Nephron progenitor cell (in vitro differentiated cells): ENCODE results near the gene PDCD4.
"Not testable (repeated sequence)": the region's sequence is repeated elsewhere in the genome, so short reads cannot be mapped to it uniquely, and the experiment has no call there.

Source experiments
- DNase-seq: peaks from one replicate; pipeline ENCODE4 v3.0.0; 2021
- H3K27ac Mint-ChIP-seq: 2 replicates; pipeline ENCODE4 v1.8.0; 2021; ENCODE audit warnings: mild to moderate bottlenecking, moderate library complexity, mixed read lengths
- H3K27me3 Mint-ChIP-seq: 2 replicates; pipeline ENCODE4 v1.8.0; 2021; ENCODE audit warnings: mild to moderate bottlenecking, low read depth, mixed read lengths; ENCODE audit not compliant: poor library complexity
- H3K36me3 Mint-ChIP-seq: 2 replicates; pipeline ENCODE4 v1.8.0; 2021; ENCODE audit warnings: low read depth, mixed read lengths
- H3K4me1 Mint-ChIP-seq: 2 replicates; pipeline ENCODE4 v1.8.0; 2021; ENCODE audit warnings: mixed read lengths
- H3K4me3 Mint-ChIP-seq: 2 replicates; pipeline ENCODE4 v1.8.0; 2021; ENCODE audit warnings: mild to moderate bottlenecking, moderate library complexity, mixed read lengths
- H3K9me3 Mint-ChIP-seq: 2 replicates; pipeline ENCODE4 v1.8.0; 2021; ENCODE audit warnings: mild to moderate bottlenecking, moderate library complexity, mixed read lengths
- CTCF ChIP-seq: fragments of 200-600 bp; sonication (generic); IDR thresholded peaks from 2 replicates; pipeline ENCODE4 v1.5.0; 2021; ENCODE audit warnings: antibody characterized with exemption

PDCD4 gene

GRCh38 chr10:110864662-110865140 lies 7.0 kb upstream of the PDCD4 start:
- peaks cover 3% of the 10 kb centered on the region for H3K27me3 Mint-ChIP-seq
- DNase-seq, result no peak
- peaks cover 59% of the 10 kb centered on the region for H3K4me1 Mint-ChIP-seq
- TF ChIP-seq CTCF, result no peak
- no peak overlapping the region for H3K4me3 Mint-ChIP-seq
- H3K9me3 Mint-ChIP-seq, result no peaks in the 10 kb centered on the region
- peaks cover 6% of the 10 kb centered on the region for H3K36me3 Mint-ChIP-seq
- peak overlapping the region; percentile 76 for H3K27ac Mint-ChIP-seq

GRCh38 chr10:110865186-110865808 lies 6.4 kb upstream of the PDCD4 start:
- no peak overlapping the region for H3K4me3 Mint-ChIP-seq
- H3K4me1 Mint-ChIP-seq, result peaks cover 59% of the 10 kb centered on the region
- no peak for DNase-seq
- H3K36me3 Mint-ChIP-seq, result peaks cover 6% of the 10 kb centered on the region
- peak overlapping the region; percentile 20 for H3K27ac Mint-ChIP-seq
- no peak for TF ChIP-seq CTCF
- H3K27me3 Mint-ChIP-seq, result peaks cover 3% of the 10 kb centered on the region
- H3K9me3 Mint-ChIP-seq, result no peaks in the 10 kb centered on the region

- peaks cover 3% of the 10 kb centered on the region for H3K27me3 Mint-ChIP-seq
- DNase-seq, result no peak
- TF ChIP-seq CTCF, result no peak
- H3K4me3 Mint-ChIP-seq, result no peak overlapping the region
- H3K27ac Mint-ChIP-seq, result no peak overlapping the region
- H3K9me3 Mint-ChIP-seq, result no peaks in the 10 kb centered on the region
- peaks cover 59% of the 10 kb centered on the region for H3K4me1 Mint-ChIP-seq
- peaks cover 6% of the 10 kb centered on the region for H3K36me3 Mint-ChIP-seq
Measured at GRCh38 chr10:110865809-110866482, 5.8 kb upstream of the PDCD4 start.

GRCh38 chr10:110867011-110867806 lies 4.5 kb upstream of the PDCD4 start:
- peak overlapping the region; percentile 5 for H3K27ac Mint-ChIP-seq
- not testable (repeated sequence) for H3K27me3 Mint-ChIP-seq, DNase-seq, H3K9me3 Mint-ChIP-seq, H3K36me3 Mint-ChIP-seq, H3K4me3 Mint-ChIP-seq
- H3K4me1 Mint-ChIP-seq, result peaks cover 61% of the 10 kb centered on the region

GRCh38 chr10:110867807-110868465 lies 3.8 kb upstream of the PDCD4 start:
- Mint-ChIP-seq H3K9me3 (no peaks in the 10 kb centered on the region), H3K36me3 (peaks cover 6% of the 10 kb centered on the region), H3K4me3 (no peak overlapping the region), H3K4me1 (peaks cover 61% of the 10 kb centered on the region), H3K27me3 (no peaks in the 10 kb centered on the region), H3K27ac (peak overlapping the region; percentile 5)
- TF ChIP-seq CTCF, result no peak
- no peak for DNase-seq

- Mint-ChIP-seq H3K4me3 (no peak overlapping the region), H3K36me3 (peaks cover 6% of the 10 kb centered on the region), H3K9me3 (no peaks in the 10 kb centered on the region), H3K27me3 (no peaks in the 10 kb centered on the region), H3K4me1 (peaks cover 70% of the 10 kb centered on the region), H3K27ac (no peak overlapping the region)
- DNase-seq, result no peak
- TF ChIP-seq CTCF, result no peak
Measured at GRCh38 chr10:110868981-110869380, 2.7 kb upstream of the PDCD4 start.
